Stimulated activated CD8-positive, alpha-beta memory T cell treated with anti-CD3 and anti-CD28 coated beads, Interleukin-7, amount 100 ng/mL, for 48 hours (primary cell): Measurements from ENCODE around the gene TOMM22.

Experiments used
- DNase-seq, 2 donors: peaks; one replicate each; pipeline ENCODE4 v3.0.0-alpha.2; 2020; ENCODE audit warnings: low read depth in 1 of 2; ENCODE audit errors: extremely low read depth in 1 of 2

The TOMM22 gene

GRCh38 chr22:38733724-38734381 is 52.1 kb downstream of the TOMM22 start:
- DNase-seq = no peak

- DNase-seq = no peak
Observed at GRCh38 chr22:38734421-38735100, 52.8 kb downstream of the TOMM22 start.
